H1 (cell line): ENCODE data around the gene COLQ. TPM values are rescaled to one million over a fixed set of nuclear protein-coding genes. Genes with fewer than 3 reads are reported as not detected.

Experiments
- CTCF ChIA-PET: fragments of 300-600 bp; sonication (Branson Sonifier 250); formaldehyde crosslinking; loops from one replicate; lab custom pipeline; 2021; ENCODE audit not compliant: partially characterized antibody; lab: Charles Lee
- POLR2A ChIA-PET: fragments of 300-600 bp; sonication (Branson Sonifier 250); formaldehyde crosslinking; loops from one replicate; lab custom pipeline; 2021; ENCODE audit warnings: inconsistent platforms; ENCODE audit not compliant: partially characterized antibody; lab: Charles Lee
- DNase-seq, 2 experiments: peaks; one replicate each; pipeline versions ENCODE4 v3.0.0 to v3.0.0-alpha.2; 2010 to 2022; ENCODE audit warnings: low spot score in 2 of 2, low read depth in 1 of 2, mixed read lengths in 1 of 2
- FAIRE-seq: peaks from 2 replicates; lab custom pipeline; 2011; peaks lifted over from hg19 to GRCh38; lab: Jason Lieb, UNC
- H2AFZ ChIP-seq: 2 replicates; pipeline ENCODE4 v1.8.1; 2012; ENCODE audit warnings: low read length, inconsistent platforms
- H2AK5ac ChIP-seq: 2 replicates; pipeline ENCODE4 v1.6.1; 2013; ENCODE audit warnings: low read depth, low read length
- H2BK120ac ChIP-seq: replicated peaks from 2 replicates; pipeline ENCODE3; 2013; ENCODE audit warnings: low read depth, low read length, inconsistent platforms
- H2BK12ac ChIP-seq: 2 replicates; pipeline ENCODE4 v1.6.1; 2013; ENCODE audit warnings: low read depth, low read length
- H2BK15ac ChIP-seq: 2 replicates; pipeline ENCODE4 v1.6.1; 2013; ENCODE audit warnings: low read length
- H2BK20ac ChIP-seq: 2 replicates; pipeline ENCODE4 v1.6.1; 2013; ENCODE audit warnings: low read length
- H2BK5ac ChIP-seq: 2 replicates; pipeline ENCODE4 v1.6.1; 2013; ENCODE audit warnings: low read depth, low read length
- H3K14ac ChIP-seq: 2 replicates; pipeline ENCODE4 v1.6.1; 2013; ENCODE audit warnings: inconsistent platforms; ENCODE audit not compliant: insufficient read length
- H3K18ac ChIP-seq: 2 replicates; pipeline ENCODE4 v1.6.1; 2013; ENCODE audit warnings: low read length; ENCODE audit errors: extremely low read depth
- H3K23ac ChIP-seq: 2 replicates; pipeline ENCODE4 v1.6.1; 2013; ENCODE audit warnings: inconsistent platforms; ENCODE audit not compliant: insufficient read length
- H3K23me2 ChIP-seq: 2 replicates; pipeline ENCODE4 v1.6.1; 2013; ENCODE audit warnings: low read depth, low read length
- H3K27ac ChIP-seq: 2 replicates; pipeline ENCODE4 v1.6.1; 2011; ENCODE audit warnings: low read depth, low read length, inconsistent platforms
- H3K27me3 ChIP-seq, 4 experiments: replicated peaks in 1 of 4; 1 replicate in 1 of 4; 2 replicates in 3 of 4; pipeline versions ENCODE4 v1.6.1 to v1.8.1; 2011 to 2013; ENCODE audit warnings: low read length in 3 of 4, mild to moderate bottlenecking in 3 of 4, inconsistent platforms in 2 of 4, mixed read lengths in 2 of 4, moderate library complexity in 1 of 4; ENCODE audit not compliant: control insufficient read depth in 3 of 4, insufficient read depth in 3 of 4; ENCODE audit errors: extremely low read depth in 1 of 4
- H3K36me3 ChIP-seq, 4 experiments: 2 replicates each; pipeline versions ENCODE4 v1.6.1 to v1.8.1; 2011 to 2013; ENCODE audit warnings: mild to moderate bottlenecking in 4 of 4, low read length in 3 of 4, moderate library complexity in 2 of 4, control low read depth in 1 of 4, inconsistent platforms in 1 of 4; ENCODE audit not compliant: insufficient read depth in 4 of 4, control insufficient read depth in 2 of 4
- H3K4ac ChIP-seq: replicated peaks from 2 replicates; pipeline ENCODE3; 2013; ENCODE audit warnings: low read length, low read depth, mixed read lengths, inconsistent platforms; ENCODE audit not compliant: insufficient read length
- H3K4me1 ChIP-seq, 4 experiments: replicated peaks in 1 of 4; 1 replicate in 1 of 4; 2 replicates in 3 of 4; pipeline versions ENCODE4 v1.6.1 to v1.8.1; 2011 to 2013; ENCODE audit warnings: low read length in 3 of 4, inconsistent platforms in 2 of 4, mixed read lengths in 1 of 4; ENCODE audit not compliant: insufficient read depth in 4 of 4, control insufficient read depth in 3 of 4
- H3K4me2 ChIP-seq, 2 experiments: 2 replicates each; pipeline versions ENCODE4 v1.6.1 to v1.8.1; 2011 to 2013; ENCODE audit warnings: low read depth in 2 of 2, low read length in 2 of 2, control low read depth in 1 of 2, inconsistent platforms in 1 of 2, mild to moderate bottlenecking in 1 of 2; ENCODE audit not compliant: insufficient read depth in 1 of 2
- H3K4me3 ChIP-seq, 4 experiments: fragments of 200-600, 300-600 bp in 1 of 4; sonication (generic), shearing (Covaris generic), sonication (Bioruptor Twin) in 1 of 4; 2 replicates each; pipeline versions ENCODE4 v1.5.1 to v1.8.1; 2011 to 2016; ENCODE audit warnings: low read length in 4 of 4, low read depth in 3 of 4, control low read depth in 2 of 4, inconsistent platforms in 2 of 4, mild to moderate bottlenecking in 2 of 4, mixed read lengths in 1 of 4, moderate library complexity in 1 of 4; ENCODE audit not compliant: insufficient read depth in 2 of 4; ENCODE audit errors: extremely low read depth in 1 of 4
- H3K56ac ChIP-seq: replicated peaks from 2 replicates; pipeline ENCODE3; 2013; ENCODE audit warnings: low read depth, mild to moderate bottlenecking, mixed read lengths, low read length, inconsistent platforms; ENCODE audit not compliant: insufficient read length
- H3K79me1 ChIP-seq: 2 replicates; pipeline ENCODE4 v1.6.1; 2013; ENCODE audit warnings: low read depth, low read length, control low read depth
- H3K79me2 ChIP-seq, 2 experiments: 2 replicates each; pipeline versions ENCODE4 v1.6.1 to v1.8.1; 2012 to 2013; ENCODE audit warnings: low read length in 2 of 2, mild to moderate bottlenecking in 2 of 2, inconsistent platforms in 1 of 2; ENCODE audit not compliant: insufficient read depth in 2 of 2, control insufficient read depth in 1 of 2
- H3K9ac ChIP-seq, 4 experiments: replicated peaks in 1 of 4; 1 replicate in 1 of 4; 2 replicates in 3 of 4; pipeline versions ENCODE4 v1.6.1 to v1.8.1; 2011 to 2013; ENCODE audit warnings: low read depth in 3 of 4, low read length in 3 of 4, control low read depth in 2 of 4, mild to moderate bottlenecking in 2 of 4, moderate library complexity in 2 of 4, inconsistent platforms in 1 of 4; ENCODE audit errors: extremely low read depth in 1 of 4
- H3K9me3 ChIP-seq, 2 experiments: 2 replicates each; pipeline versions ENCODE4 v1.6.1 to v1.8.1; 2012 to 2013; ENCODE audit warnings: mild to moderate bottlenecking in 2 of 2, moderate library complexity in 2 of 2, control low read depth in 1 of 2, inconsistent platforms in 1 of 2, low read depth in 1 of 2, low read length in 1 of 2, mixed read lengths in 1 of 2; ENCODE audit not compliant: insufficient read depth in 2 of 2
- H4K20me1 ChIP-seq, 2 experiments: replicated peaks in 1 of 2; 2 replicates each; pipeline versions ENCODE3 to v1.8.1; 2011 to 2013; ENCODE audit warnings: inconsistent platforms in 2 of 2, low read length in 2 of 2, mild to moderate bottlenecking in 1 of 2; ENCODE audit not compliant: insufficient read depth in 2 of 2, control insufficient read depth in 1 of 2
- H4K5ac ChIP-seq: 2 replicates; pipeline ENCODE4 v1.6.1; 2013; ENCODE audit warnings: low read length, low read depth, mixed read lengths, inconsistent platforms; ENCODE audit not compliant: insufficient read length
- H4K8ac ChIP-seq: 2 replicates; pipeline ENCODE4 v1.8.0; 2013; ENCODE audit warnings: mild to moderate bottlenecking, moderate library complexity, low read length, inconsistent platforms; ENCODE audit not compliant: insufficient read depth; ENCODE audit errors: extremely low read depth
- H4K91ac ChIP-seq: replicated peaks from 2 replicates; pipeline ENCODE3; 2013; ENCODE audit warnings: low read length, mixed read lengths, inconsistent platforms; ENCODE audit not compliant: insufficient read length
- BCL11A ChIP-seq, 2 experiments: IDR thresholded peaks; one replicate each; pipeline ENCODE4 v1.6.1; 2011; ENCODE audit warnings: low read depth in 2 of 2, low read length in 2 of 2, mild to moderate bottlenecking in 2 of 2
- CHD1 ChIP-seq: IDR thresholded peaks from 2 replicates; pipeline ENCODE4 v1.6.1; 2012; ENCODE audit warnings: low read depth, low read length, improper control_type of control experiment
- EGR1 ChIP-seq: IDR thresholded peaks from 2 replicates; pipeline ENCODE4 v1.6.1; 2011; ENCODE audit warnings: low read depth, low read length, borderline replicate concordance
- EZH2 ChIP-seq: fragments of 200-600 bp; sonication (generic); IDR thresholded peaks from 2 replicates; pipeline ENCODE4 v1.7.1; 2012; ENCODE audit warnings: low read depth, mild to moderate bottlenecking, moderate library complexity, low read length, inconsistent platforms; ENCODE audit not compliant: severe bottlenecking
- KDM1A ChIP-seq: fragments of 200-600, 300-600 bp; sonication (generic); IDR thresholded peaks from 2 replicates; pipeline ENCODE4 v1.7.1; 2016; ENCODE audit warnings: mild to moderate bottlenecking, low read length, borderline replicate concordance
- KDM4A ChIP-seq: IDR thresholded peaks from one replicate; pipeline ENCODE4 v1.7.1; 2012; ENCODE audit warnings: low read depth, mild to moderate bottlenecking, moderate library complexity, low read length, inconsistent platforms; ENCODE audit not compliant: severe bottlenecking
- NRF1 ChIP-seq: IDR thresholded peaks from 2 replicates; pipeline ENCODE4 v1.6.1; 2011; ENCODE audit warnings: mild to moderate bottlenecking, low read depth, low read length, improper control_type of control experiment
- RBBP5 ChIP-seq: IDR thresholded peaks from 2 replicates; pipeline ENCODE4 v1.7.1; 2012; ENCODE audit warnings: low read depth, mild to moderate bottlenecking, inconsistent platforms, low read length, moderate library complexity, borderline replicate concordance
- SP2 ChIP-seq: IDR thresholded peaks from 2 replicates; pipeline ENCODE4 v1.6.1; 2012; ENCODE audit warnings: mild to moderate bottlenecking, low read length, inconsistent platforms
- SUZ12 ChIP-seq: fragments of 200-600 bp; sonication (generic); IDR thresholded peaks from 2 replicates; pipeline ENCODE4 v1.6.1; 2012; ENCODE audit warnings: mild to moderate bottlenecking, inconsistent platforms, low read length, moderate library complexity, mixed read lengths
- TAF1 ChIP-seq: IDR thresholded peaks from 2 replicates; pipeline ENCODE4 v1.6.1; 2011; ENCODE audit warnings: mild to moderate bottlenecking, low read depth, low read length
- USF2 ChIP-seq: IDR thresholded peaks from 2 replicates; pipeline ENCODE4 v1.6.1; 2011; ENCODE audit warnings: low read length, improper control_type of control experiment
- WGBS, 2 experiments: shearing (Covaris generic) in 1 of 2; methylation state at CpG; one replicate each; pipeline versions ENCODE4 v1.1.6 to v1.1.7; 2013 to 2015; ENCODE audit warnings: low lambda C conversion rate in 2 of 2, mixed read lengths in 2 of 2, inconsistent platforms in 1 of 2, low coverage in 1 of 2, missing lambda C conversion rate in 1 of 2; ENCODE audit not compliant: insufficient replicate concordance in 2 of 2, insufficient coverage in 1 of 2, insufficient read length in 1 of 2; ENCODE audit errors: extremely low coverage in 1 of 2, missing lambda C conversion rate in 1 of 2; 5-methylcytosine and 5-hydroxymethylcytosine counted together
- polyA plus RNA-seq, 7 experiments: library from polyadenylated mRNA; depleted of rRNA in 3 of 7; stranded (reverse) in 5 of 7; unstranded in 2 of 7; fragments of >200 nt in 5 of 7; fragments of 200-250 nt in 2 of 7; gene quantifications; 1 replicate in 5 of 7; 2 replicates in 1 of 7; 4 replicates in 1 of 7; pipeline versions ENCODE4 v1.2.1 to v1.2.3, GENCODE V29; 2011 to 2013; ENCODE audit warnings: missing spikeins in 2 of 7, mixed read lengths in 2 of 7
- total RNA-seq: library from RNA; stranded (reverse); fragmentation: NEBNext Ultra II Directional; extraction: Animal tissue kit (Norgen Biotek cat#: 25700); gene quantifications from 2 replicates; pipeline ENCODE4 v1.2.1, GENCODE V29; 2021

Gene COLQ
- total and polyA plus RNA-seq, 2 of the 8 experiments (the other 6 are each of a cell fraction or from before 2014, with no cell fraction given) = 1.5 to 1.9 TPM

GRCh38 chr3:15498431-15499214, 22.9 kb downstream of the COLQ start:
- no peak overlapping the region for H3K4me3 ChIP-seq
- H2BK15ac ChIP-seq = no peak overlapping the region
- no peak overlapping the region for H2BK5ac ChIP-seq
- 88% methylated on average over 14 of the region's 14 CpGs; no CpG with 5 or more reads in 1 of the 2 experiments for WGBS, 2 experiments
- ChIA-PET POLR2A (no interaction called here), CTCF (interaction anchor here (1.6 kb wide), 1 partner anchor 391 kb away, joined by 3 read pairs; no protein-coding TSS in a partner anchor)
- H3K9me3 ChIP-seq = no peaks in the 10 kb centered on the region
- H3K4me1 ChIP-seq = peaks cover 5 to 10% (median 6%) of the 10 kb centered on the region in 4 experiments
- H3K56ac ChIP-seq = no peak overlapping the region
- no peak overlapping the region for H2AK5ac ChIP-seq
- H3K79me2 ChIP-seq = no peaks in the 10 kb centered on the region
- no peak overlapping the region for H3K27ac ChIP-seq
- H3K14ac ChIP-seq = no peak overlapping the region
- H2BK120ac ChIP-seq = no peak overlapping the region
- H4K91ac ChIP-seq = no peak overlapping the region
- H2BK20ac ChIP-seq = no peak overlapping the region
- no peak overlapping the region for H3K4ac ChIP-seq
- peak overlapping the region; percentile 25; the same call in 1 of the 2 replicates for H4K8ac ChIP-seq
- peaks cover 2 to 3% of the 10 kb centered on the region in 2 experiments for H4K20me1 ChIP-seq
- H2BK12ac ChIP-seq = no peak overlapping the region
- no peak for DNase-seq
- H4K5ac ChIP-seq = no peak overlapping the region
- H3K4me2 ChIP-seq = no peak overlapping the region
- H3K23me2 ChIP-seq = no peaks in the 10 kb centered on the region; the same call in 1 of the 2 replicates
- H2AFZ ChIP-seq = no peak overlapping the region
- no peak for FAIRE-seq
- H3K36me3 ChIP-seq = no peaks in the 10 kb centered on the region
- no peak overlapping the region for H3K9ac ChIP-seq
- no peaks in the 10 kb centered on the region; a peak in 1 of 7 replicates for H3K27me3 ChIP-seq
- no peaks in the 10 kb centered on the region for H3K79me1 ChIP-seq
- H3K23ac ChIP-seq = no peak overlapping the region
- H3K18ac ChIP-seq = no peak overlapping the region
- no peak for TF ChIP-seq CHD1
- TF ChIP-seq USF2 = no peak
- TF ChIP-seq EGR1 = no peak
- no peak for TF ChIP-seq BCL11A (IDR thresholded peaks at IDR 0.05; ENCODE audit: low read depth in 2 of 2, low read length in 2 of 2)
- no peak for TF ChIP-seq SUZ12
- no peak for TF ChIP-seq EZH2
- no peak for TF ChIP-seq TAF1
- TF ChIP-seq RBBP5 = no peak
- TF ChIP-seq KDM1A = no peak
- TF ChIP-seq NRF1 = no peak
- no peak for TF ChIP-seq SP2
- no peak for TF ChIP-seq KDM4A
